IPS-15b (cell line): Measurements from ENCODE around the gene NELFB.

Experiments
- H3K27me3 ChIP-seq: one replicate; pipeline ENCODE4 v1.6.1; 2013; ENCODE audit warnings: low read length; ENCODE audit not compliant: control insufficient read depth, insufficient read depth
- H3K36me3 ChIP-seq: one replicate; pipeline ENCODE4 v1.6.1; 2013; ENCODE audit warnings: low read length; ENCODE audit not compliant: control insufficient read depth, insufficient read depth
- H3K4me1 ChIP-seq: one replicate; pipeline ENCODE4 v1.6.1; 2013; ENCODE audit warnings: mild to moderate bottlenecking, low read length; ENCODE audit not compliant: control insufficient read depth, insufficient read depth
- H3K4me3 ChIP-seq: one replicate; pipeline ENCODE4 v1.5.1; 2013; ENCODE audit warnings: low read depth, low read length
- H3K9ac ChIP-seq: one replicate; pipeline ENCODE4 v1.6.1; 2013; ENCODE audit warnings: low read depth, mild to moderate bottlenecking, low read length
- H3K9me3 ChIP-seq: one replicate; pipeline ENCODE4 v1.6.1; 2013; ENCODE audit warnings: mild to moderate bottlenecking, low read length; ENCODE audit not compliant: control insufficient read depth, insufficient read depth

Gene NELFB

DNA sequence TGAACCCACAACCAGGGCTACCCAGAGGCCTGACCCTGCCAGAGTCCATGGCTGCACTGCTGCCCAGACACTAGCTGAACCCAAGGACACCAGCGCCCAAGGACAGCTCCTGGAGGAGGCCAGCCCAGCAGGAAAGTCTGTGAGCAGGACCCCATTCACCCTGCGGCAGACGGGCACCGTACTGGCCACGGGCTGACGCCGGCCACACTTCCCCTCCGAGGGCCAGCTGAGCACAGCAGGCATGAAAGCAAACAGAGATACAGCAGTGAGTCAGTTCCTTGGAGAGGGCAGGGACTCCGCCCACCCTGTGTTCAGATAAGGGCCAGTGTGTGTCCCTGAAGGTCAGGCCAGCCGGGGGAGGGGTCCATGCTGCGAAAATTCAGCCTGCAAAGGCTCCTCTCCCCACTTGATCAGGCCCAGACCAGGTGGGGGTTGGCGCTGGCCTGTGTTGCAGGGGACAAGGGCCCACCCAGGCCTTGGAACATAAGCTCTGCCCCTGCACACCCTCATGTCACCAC lies 36.3 kb upstream of the NELFB start:
- Histone ChIP-seq H3K9me3 (no peaks in the 10 kb centered on the region), H3K9ac (no peak overlapping the region), H3K36me3 (peaks cover 23% of the 10 kb centered on the region), H3K27me3 (no peaks in the 10 kb centered on the region), H3K4me1 (no peaks in the 10 kb centered on the region), H3K4me3 (no peak overlapping the region)

DNA sequence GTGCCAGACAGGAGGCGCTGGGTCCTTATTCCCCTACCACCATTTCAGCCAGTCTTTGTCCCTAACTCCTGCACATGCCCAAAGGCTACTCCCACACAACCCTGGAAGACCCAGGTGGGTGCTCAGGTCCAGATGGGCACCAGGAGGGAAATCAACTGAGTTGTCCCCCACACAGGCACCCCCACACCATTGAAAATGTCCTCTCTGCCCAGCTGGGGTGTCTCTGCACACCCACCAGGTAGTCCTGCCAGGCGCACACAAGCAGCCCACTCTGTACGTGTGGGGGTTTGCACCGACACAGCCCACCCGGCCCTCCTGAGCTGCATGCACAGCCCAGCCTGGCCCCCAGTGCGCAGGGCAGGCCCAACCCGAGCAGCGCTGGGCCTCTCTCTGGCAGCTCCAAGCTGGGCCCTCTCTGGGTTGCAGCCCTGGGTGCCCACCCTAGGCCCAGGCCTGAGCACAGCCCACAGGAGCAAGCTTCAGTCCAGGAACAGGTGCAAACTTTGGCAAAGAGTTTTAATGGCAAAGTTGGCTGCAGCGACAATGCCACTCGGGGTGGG lies 35.3 kb upstream of the NELFB start:
- H3K27me3 ChIP-seq = no peaks in the 10 kb centered on the region
- no peaks in the 10 kb centered on the region for H3K4me1 ChIP-seq
- H3K9ac ChIP-seq = no peak overlapping the region
- no peak overlapping the region for H3K4me3 ChIP-seq
- H3K36me3 ChIP-seq = peaks cover 14% of the 10 kb centered on the region
- H3K9me3 ChIP-seq = no peaks in the 10 kb centered on the region

DNA sequence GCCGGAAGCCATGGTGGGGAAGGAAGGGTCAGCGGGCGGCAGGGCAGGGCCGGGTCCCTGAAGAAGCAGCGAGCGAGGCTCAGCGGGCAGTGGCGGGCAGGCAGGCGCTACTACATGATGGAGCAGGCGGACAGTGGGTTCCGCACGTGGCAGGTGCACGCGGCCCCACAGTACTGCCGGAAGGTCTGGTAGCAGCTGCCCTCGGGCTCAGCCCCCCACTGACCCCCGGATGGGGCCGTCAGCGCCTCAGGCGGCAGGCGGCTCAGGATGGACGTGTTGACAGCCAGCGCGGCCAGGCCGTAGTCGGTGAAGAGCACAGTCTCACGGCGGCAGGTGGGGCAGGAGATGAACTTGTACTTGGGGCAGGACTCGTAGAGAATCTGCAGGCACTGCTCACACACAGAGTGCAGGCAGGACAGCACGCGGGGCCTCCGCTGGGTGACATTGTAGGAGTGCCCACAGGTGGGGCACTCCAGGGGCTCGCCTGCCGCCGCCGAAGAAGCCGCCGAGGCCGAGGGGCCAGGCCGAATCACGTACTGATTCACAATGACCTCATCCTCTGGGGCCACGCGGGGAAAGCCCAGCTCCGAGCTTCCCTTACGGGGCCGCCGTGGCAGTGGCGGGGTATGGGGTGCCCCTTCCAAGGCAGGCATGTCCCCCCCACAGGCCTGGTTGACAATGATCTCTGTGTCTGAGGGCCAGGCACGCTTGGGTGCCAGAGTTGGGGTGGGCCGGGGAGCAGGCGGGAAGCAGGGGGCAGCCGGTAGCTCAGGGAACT lies 34.6 kb upstream of the NELFB start:
- H3K27me3 ChIP-seq = no peaks in the 10 kb centered on the region
- peaks cover 10% of the 10 kb centered on the region for H3K36me3 ChIP-seq
- no peaks in the 10 kb centered on the region for H3K4me1 ChIP-seq
- no peak overlapping the region for H3K4me3 ChIP-seq
- no peaks in the 10 kb centered on the region for H3K9me3 ChIP-seq
- no peak overlapping the region for H3K9ac ChIP-seq

DNA sequence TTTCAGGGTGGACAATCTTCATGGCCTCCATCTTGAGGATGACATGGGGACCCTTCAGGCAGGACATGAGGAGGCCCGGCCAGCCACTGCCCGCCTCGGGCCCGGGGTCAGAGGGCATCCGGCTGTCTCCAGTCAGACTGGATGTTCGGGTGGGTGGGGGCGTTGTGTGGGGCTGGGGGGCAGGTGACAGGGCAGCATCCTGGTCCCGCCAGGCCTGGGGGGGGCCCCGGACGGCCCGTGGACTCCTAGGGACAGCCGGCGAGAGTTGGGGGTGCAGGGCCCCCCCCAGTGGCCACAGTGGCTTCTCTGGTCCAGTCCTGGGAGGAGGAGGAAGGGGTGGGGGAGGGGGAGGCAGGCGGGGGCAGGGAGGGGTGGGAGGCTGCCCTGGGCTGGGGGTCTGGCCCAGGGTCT lies 34.0 kb upstream of the NELFB start:
- Histone ChIP-seq H3K4me3 (no peak overlapping the region), H3K36me3 (peaks cover 8% of the 10 kb centered on the region), H3K4me1 (no peaks in the 10 kb centered on the region), H3K9me3 (no peaks in the 10 kb centered on the region), H3K27me3 (no peaks in the 10 kb centered on the region), H3K9ac (no peak overlapping the region)

DNA sequence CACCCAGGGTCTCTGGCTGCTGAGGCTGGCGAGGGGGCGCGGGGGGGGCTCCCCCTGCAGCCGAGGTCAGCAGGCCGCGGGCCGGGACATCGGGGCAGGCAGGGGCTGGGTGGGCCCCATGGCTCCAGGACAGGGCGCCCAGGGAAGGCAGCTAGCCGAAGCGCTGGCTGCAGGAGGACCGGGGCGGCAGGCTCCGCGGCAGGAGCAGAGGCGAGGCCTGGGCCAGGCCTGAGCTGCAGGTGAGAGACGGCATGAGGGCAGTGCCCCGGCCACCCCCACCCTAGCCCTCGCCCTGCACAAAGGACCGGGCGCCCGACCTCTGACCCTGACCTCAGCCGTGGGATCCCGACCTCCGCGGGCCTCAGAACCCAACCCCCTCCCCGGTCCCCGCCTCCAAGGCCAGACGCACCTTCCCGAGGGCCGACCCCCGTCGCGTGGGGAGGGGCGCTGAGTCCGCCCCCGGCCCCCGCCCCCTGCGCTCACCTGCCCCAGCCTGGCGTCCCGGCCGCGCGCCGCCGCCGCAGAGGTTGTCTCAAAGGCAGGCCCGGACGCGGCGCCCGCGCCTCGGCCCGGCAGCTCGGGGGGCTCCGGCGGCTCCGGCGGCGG lies 33.5 kb upstream of the NELFB start:
- Histone ChIP-seq H3K36me3 (peaks cover 3% of the 10 kb centered on the region), H3K27me3 (no peaks in the 10 kb centered on the region), H3K4me1 (no peaks in the 10 kb centered on the region), H3K4me3 (peak overlapping the region; percentile 43), H3K9me3 (no peaks in the 10 kb centered on the region), H3K9ac (no peak overlapping the region)

DNA sequence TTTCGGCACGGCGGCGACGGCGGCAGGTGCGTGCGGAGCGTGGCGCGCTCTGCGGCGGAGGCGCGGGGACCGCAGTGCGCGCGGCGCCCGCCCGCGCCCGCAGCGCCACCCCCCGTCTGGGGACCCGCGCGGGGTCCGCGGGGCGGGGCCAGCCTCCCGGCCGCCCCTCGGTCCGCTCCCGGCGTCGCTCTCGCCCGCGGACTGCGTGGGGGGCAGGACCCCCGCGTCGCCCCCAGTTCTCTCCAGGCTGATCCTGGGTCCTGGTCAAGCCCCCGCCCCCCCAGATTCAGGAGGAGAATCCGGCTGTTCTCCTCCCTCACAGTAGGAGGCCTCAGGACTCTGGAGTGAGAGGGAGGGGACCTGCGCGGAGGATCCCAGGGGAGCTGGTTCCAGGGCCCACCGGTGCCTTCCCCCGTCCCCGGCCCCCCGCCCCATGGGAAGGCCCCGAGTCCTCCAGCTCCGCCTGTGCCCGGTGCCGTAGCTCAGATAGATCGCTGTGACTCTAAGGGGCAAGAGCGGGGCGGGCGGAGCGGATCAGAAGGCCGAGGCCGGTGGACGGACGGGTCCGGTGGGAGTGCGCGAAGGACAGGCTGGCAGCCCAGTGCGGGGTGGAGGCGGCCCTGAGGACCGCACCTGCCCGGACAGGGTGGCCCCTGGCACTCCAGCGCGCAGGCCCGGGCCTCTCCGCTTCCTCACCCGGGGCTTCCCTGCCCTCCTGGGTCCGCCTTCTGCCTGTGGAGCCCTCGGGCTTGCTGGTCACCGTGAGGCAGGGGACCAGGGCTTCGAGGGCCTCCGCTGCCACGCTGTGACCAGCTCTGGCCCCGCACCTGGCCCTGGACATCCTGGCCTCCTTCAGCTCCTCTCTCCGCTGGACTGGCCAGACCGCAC lies 32.7 kb upstream of the NELFB start, which contains the start of gene RNF208:
Gene RNF208, minus strand, starts transcription at position 51 of the 888 bp plus-strand sequence. CDS start 1,028 bp downstream, outside the sequence.
- H3K9ac ChIP-seq = peak within 1 kb of the TSS; percentile 41
- H3K4me1 ChIP-seq = no peaks in the 10 kb centered on the region
- H3K27me3 ChIP-seq = no peaks in the 10 kb centered on the region
- H3K9me3 ChIP-seq = no peaks in the 10 kb centered on the region
- no peaks in the 10 kb centered on the region for H3K36me3 ChIP-seq
- H3K4me3 ChIP-seq = peak within 1 kb of the TSS; percentile 63

DNA sequence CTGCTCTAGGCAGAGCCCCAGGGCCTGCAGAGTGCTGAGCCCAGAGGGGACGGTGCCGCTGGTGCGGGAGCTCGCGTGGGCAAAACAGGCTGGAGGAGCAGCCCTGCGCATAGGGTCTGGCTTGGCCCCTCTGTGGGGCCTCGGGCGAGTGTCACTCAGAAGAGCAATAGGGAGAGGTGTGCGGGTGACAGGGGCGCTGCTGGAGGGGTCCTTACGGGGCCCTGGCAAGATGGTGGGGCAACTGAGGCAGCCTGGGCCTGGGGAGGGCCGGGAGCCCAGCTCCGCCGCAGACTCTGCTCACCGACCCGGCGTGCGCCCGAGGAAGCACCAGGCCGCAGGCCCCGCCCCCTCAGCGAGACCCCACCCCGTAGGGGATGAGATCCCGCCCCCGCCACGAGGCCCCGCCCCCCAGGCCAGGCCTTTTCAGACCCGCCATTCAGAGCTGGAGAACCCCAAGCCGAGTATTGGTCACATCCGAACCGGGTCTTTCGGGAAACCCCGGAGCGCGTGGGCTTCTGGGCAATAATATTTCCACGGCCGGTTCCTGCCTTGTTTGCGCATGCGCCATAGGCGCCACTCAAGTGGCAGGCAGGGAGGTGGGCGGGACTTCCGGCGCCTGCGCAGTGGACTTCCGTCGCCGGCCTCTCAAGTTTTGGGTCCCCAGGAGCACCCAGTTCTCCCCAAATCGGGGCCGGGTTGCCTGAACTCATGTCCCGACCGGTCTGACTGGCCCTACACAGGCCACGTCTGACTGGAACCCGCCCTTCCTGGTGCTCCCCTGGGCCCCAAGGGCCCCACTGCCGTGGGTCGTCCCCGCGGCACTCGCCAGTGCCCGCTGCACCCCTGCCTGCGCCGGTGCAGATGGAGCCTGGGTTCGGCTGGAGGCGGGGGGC lies 31.8 kb upstream of the NELFB start:
- no peaks in the 10 kb centered on the region for H3K27me3 ChIP-seq
- peak overlapping the region; percentile 85 for H3K9ac ChIP-seq
- no peaks in the 10 kb centered on the region for H3K36me3 ChIP-seq
- H3K4me3 ChIP-seq = peak overlapping the region; percentile 65
- H3K4me1 ChIP-seq = no peaks in the 10 kb centered on the region
- no peaks in the 10 kb centered on the region for H3K9me3 ChIP-seq

DNA sequence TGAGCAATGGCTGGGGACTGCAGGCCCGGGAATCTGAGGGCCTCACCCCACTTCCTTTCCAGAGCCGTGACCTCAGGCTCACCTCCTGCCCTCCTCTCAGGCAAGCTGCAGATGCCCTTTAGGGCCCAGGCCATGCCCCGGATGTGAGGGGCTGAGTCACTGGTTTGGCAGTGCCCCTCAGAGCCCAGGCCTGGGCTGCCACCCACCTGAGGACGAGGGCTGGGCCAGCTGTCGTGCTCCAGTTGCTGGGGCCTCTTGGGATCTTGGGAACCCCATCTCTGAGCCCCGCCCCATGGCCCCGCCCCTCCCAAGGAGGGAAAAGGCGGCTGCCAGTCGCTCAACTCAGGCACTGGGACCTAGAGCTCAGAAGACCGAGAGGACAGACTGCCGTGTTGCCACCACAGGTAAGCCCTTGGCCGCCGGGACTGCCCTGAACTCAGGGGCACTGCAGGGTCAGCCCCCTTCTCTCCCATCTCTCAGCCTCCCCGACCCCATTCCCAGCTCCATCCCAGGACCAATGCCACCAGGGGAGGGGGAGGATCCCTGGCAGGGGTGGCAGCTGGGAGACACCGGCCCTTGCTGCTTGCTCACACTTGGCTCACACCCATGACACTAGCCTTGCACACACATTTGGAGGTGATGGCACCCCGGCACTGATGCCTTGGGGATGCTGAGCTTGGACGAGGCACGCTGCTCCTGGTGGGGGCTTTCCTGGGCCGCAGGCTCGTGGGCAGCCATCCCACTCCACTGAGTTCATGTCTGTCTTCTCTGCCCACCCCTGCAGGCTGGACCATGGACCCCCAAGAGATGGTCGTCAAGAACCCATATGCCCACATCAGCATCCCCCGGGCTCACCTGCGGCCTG lies 30.1 kb upstream of the NELFB start, which contains the start of gene CYSRT1:
Gene CYSRT1, plus strand, starts transcription at position 345 of the 865 bp plus-strand sequence. Its CDS starts 448 bp downstream, at position 793.
- Histone ChIP-seq H3K9me3 (no peaks in the 10 kb centered on the region), H3K27me3 (no peaks in the 10 kb centered on the region), H3K4me1 (no peaks in the 10 kb centered on the region), H3K4me3 (peak within 1 kb of the TSS; percentile 65), H3K36me3 (no peaks in the 10 kb centered on the region), H3K9ac (peak within 1 kb of the TSS; percentile 85)

DNA sequence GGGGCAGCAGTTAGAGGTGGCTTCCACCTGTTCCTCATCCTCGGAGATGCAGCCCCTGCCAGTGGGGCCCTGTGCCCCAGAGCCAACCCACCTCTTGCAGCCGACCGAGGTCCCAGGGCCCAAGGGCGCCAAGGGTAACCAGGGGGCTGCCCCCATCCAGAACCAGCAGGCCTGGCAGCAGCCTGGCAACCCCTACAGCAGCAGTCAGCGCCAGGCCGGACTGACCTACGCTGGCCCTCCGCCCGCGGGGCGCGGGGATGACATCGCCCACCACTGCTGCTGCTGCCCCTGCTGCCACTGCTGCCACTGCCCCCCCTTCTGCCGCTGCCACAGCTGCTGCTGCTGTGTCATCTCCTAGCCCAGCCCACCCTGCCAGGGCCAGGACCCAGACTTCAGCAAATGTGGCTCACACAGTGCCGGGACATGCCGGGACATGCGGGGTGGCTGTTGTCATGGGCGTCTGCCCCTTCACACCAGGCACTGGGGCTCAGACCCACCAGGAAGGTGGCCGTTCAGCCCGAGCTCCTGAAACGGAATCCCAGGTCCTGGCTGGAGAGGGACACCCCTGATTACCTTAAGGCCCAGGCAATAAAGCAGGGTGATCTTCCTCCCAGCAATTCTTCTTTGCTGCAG lies 29.3 kb upstream of the NELFB start:
- Histone ChIP-seq H3K9me3 (no peaks in the 10 kb centered on the region), H3K4me1 (no peaks in the 10 kb centered on the region), H3K36me3 (no peaks in the 10 kb centered on the region), H3K27me3 (no peaks in the 10 kb centered on the region), H3K9ac (no peak overlapping the region), H3K4me3 (no peak overlapping the region)
